Measurements from ENCODE around the gene KNCN.

GRCh38 chr1:46497665-46498064 is 53.8 kb downstream of the KNCN start:
- TF ChIP-seq CTCF (IDR thresholded peaks at IDR 0.05) (no peak), POLR2A (IDR thresholded peaks at IDR 0.05) (no peak)

Data from testis (tissue), 2 donors.